H1 (cell line): ENCODE results near the gene AGBL1. TPM values are rescaled to one million over a fixed set of nuclear protein-coding genes. Genes with fewer than 3 reads are reported as not detected.

Experiments used
- CTCF ChIA-PET: fragments of 300-600 bp; sonication (Branson Sonifier 250); formaldehyde crosslinking; loops from one replicate; lab custom pipeline; 2021; ENCODE audit not compliant: partially characterized antibody; lab: Charles Lee
- POLR2A ChIA-PET: fragments of 300-600 bp; sonication (Branson Sonifier 250); formaldehyde crosslinking; loops from one replicate; lab custom pipeline; 2021; ENCODE audit warnings: inconsistent platforms; ENCODE audit not compliant: partially characterized antibody; lab: Charles Lee
- DNase-seq, 2 experiments: peaks; one replicate each; pipeline versions ENCODE4 v3.0.0 to v3.0.0-alpha.2; 2010 to 2022; ENCODE audit warnings: low spot score in 2 of 2, low read depth in 1 of 2, mixed read lengths in 1 of 2
- FAIRE-seq: peaks from 2 replicates; lab custom pipeline; 2011; peaks lifted over from hg19 to GRCh38; lab: Jason Lieb, UNC
- H2AFZ ChIP-seq: 2 replicates; pipeline ENCODE4 v1.8.1; 2012; ENCODE audit warnings: low read length, inconsistent platforms
- H2AK5ac ChIP-seq: 2 replicates; pipeline ENCODE4 v1.6.1; 2013; ENCODE audit warnings: low read depth, low read length
- H2BK120ac ChIP-seq: replicated peaks from 2 replicates; pipeline ENCODE3; 2013; ENCODE audit warnings: low read depth, low read length, inconsistent platforms
- H2BK12ac ChIP-seq: 2 replicates; pipeline ENCODE4 v1.6.1; 2013; ENCODE audit warnings: low read depth, low read length
- H2BK15ac ChIP-seq: 2 replicates; pipeline ENCODE4 v1.6.1; 2013; ENCODE audit warnings: low read length
- H2BK20ac ChIP-seq: 2 replicates; pipeline ENCODE4 v1.6.1; 2013; ENCODE audit warnings: low read length
- H2BK5ac ChIP-seq: 2 replicates; pipeline ENCODE4 v1.6.1; 2013; ENCODE audit warnings: low read depth, low read length
- H3K14ac ChIP-seq: 2 replicates; pipeline ENCODE4 v1.6.1; 2013; ENCODE audit warnings: inconsistent platforms; ENCODE audit not compliant: insufficient read length
- H3K18ac ChIP-seq: 2 replicates; pipeline ENCODE4 v1.6.1; 2013; ENCODE audit warnings: low read length; ENCODE audit errors: extremely low read depth
- H3K23ac ChIP-seq: 2 replicates; pipeline ENCODE4 v1.6.1; 2013; ENCODE audit warnings: inconsistent platforms; ENCODE audit not compliant: insufficient read length
- H3K23me2 ChIP-seq: 2 replicates; pipeline ENCODE4 v1.6.1; 2013; ENCODE audit warnings: low read depth, low read length
- H3K27ac ChIP-seq: 2 replicates; pipeline ENCODE4 v1.6.1; 2011; ENCODE audit warnings: low read depth, low read length, inconsistent platforms
- H3K27me3 ChIP-seq, 4 experiments: replicated peaks in 1 of 4; 1 replicate in 1 of 4; 2 replicates in 3 of 4; pipeline versions ENCODE4 v1.6.1 to v1.8.1; 2011 to 2013; ENCODE audit warnings: low read length in 3 of 4, mild to moderate bottlenecking in 3 of 4, inconsistent platforms in 2 of 4, mixed read lengths in 2 of 4, moderate library complexity in 1 of 4; ENCODE audit not compliant: control insufficient read depth in 3 of 4, insufficient read depth in 3 of 4; ENCODE audit errors: extremely low read depth in 1 of 4
- H3K36me3 ChIP-seq, 4 experiments: 2 replicates each; pipeline versions ENCODE4 v1.6.1 to v1.8.1; 2011 to 2013; ENCODE audit warnings: mild to moderate bottlenecking in 4 of 4, low read length in 3 of 4, moderate library complexity in 2 of 4, control low read depth in 1 of 4, inconsistent platforms in 1 of 4; ENCODE audit not compliant: insufficient read depth in 4 of 4, control insufficient read depth in 2 of 4
- H3K4ac ChIP-seq: replicated peaks from 2 replicates; pipeline ENCODE3; 2013; ENCODE audit warnings: low read length, low read depth, mixed read lengths, inconsistent platforms; ENCODE audit not compliant: insufficient read length
- H3K4me1 ChIP-seq, 4 experiments: replicated peaks in 1 of 4; 1 replicate in 1 of 4; 2 replicates in 3 of 4; pipeline versions ENCODE4 v1.6.1 to v1.8.1; 2011 to 2013; ENCODE audit warnings: low read length in 3 of 4, inconsistent platforms in 2 of 4, mixed read lengths in 1 of 4; ENCODE audit not compliant: insufficient read depth in 4 of 4, control insufficient read depth in 3 of 4
- H3K4me2 ChIP-seq, 2 experiments: 2 replicates each; pipeline versions ENCODE4 v1.6.1 to v1.8.1; 2011 to 2013; ENCODE audit warnings: low read depth in 2 of 2, low read length in 2 of 2, control low read depth in 1 of 2, inconsistent platforms in 1 of 2, mild to moderate bottlenecking in 1 of 2; ENCODE audit not compliant: insufficient read depth in 1 of 2
- H3K4me3 ChIP-seq, 4 experiments: fragments of 200-600, 300-600 bp in 1 of 4; sonication (generic), shearing (Covaris generic), sonication (Bioruptor Twin) in 1 of 4; 2 replicates each; pipeline versions ENCODE4 v1.5.1 to v1.8.1; 2011 to 2016; ENCODE audit warnings: low read length in 4 of 4, low read depth in 3 of 4, control low read depth in 2 of 4, inconsistent platforms in 2 of 4, mild to moderate bottlenecking in 2 of 4, mixed read lengths in 1 of 4, moderate library complexity in 1 of 4; ENCODE audit not compliant: insufficient read depth in 2 of 4; ENCODE audit errors: extremely low read depth in 1 of 4
- H3K56ac ChIP-seq: replicated peaks from 2 replicates; pipeline ENCODE3; 2013; ENCODE audit warnings: low read depth, mild to moderate bottlenecking, mixed read lengths, low read length, inconsistent platforms; ENCODE audit not compliant: insufficient read length
- H3K79me1 ChIP-seq: 2 replicates; pipeline ENCODE4 v1.6.1; 2013; ENCODE audit warnings: low read depth, low read length, control low read depth
- H3K79me2 ChIP-seq, 2 experiments: 2 replicates each; pipeline versions ENCODE4 v1.6.1 to v1.8.1; 2012 to 2013; ENCODE audit warnings: low read length in 2 of 2, mild to moderate bottlenecking in 2 of 2, inconsistent platforms in 1 of 2; ENCODE audit not compliant: insufficient read depth in 2 of 2, control insufficient read depth in 1 of 2
- H3K9ac ChIP-seq, 4 experiments: replicated peaks in 1 of 4; 1 replicate in 1 of 4; 2 replicates in 3 of 4; pipeline versions ENCODE4 v1.6.1 to v1.8.1; 2011 to 2013; ENCODE audit warnings: low read depth in 3 of 4, low read length in 3 of 4, control low read depth in 2 of 4, mild to moderate bottlenecking in 2 of 4, moderate library complexity in 2 of 4, inconsistent platforms in 1 of 4; ENCODE audit errors: extremely low read depth in 1 of 4
- H3K9me3 ChIP-seq, 2 experiments: 2 replicates each; pipeline versions ENCODE4 v1.6.1 to v1.8.1; 2012 to 2013; ENCODE audit warnings: mild to moderate bottlenecking in 2 of 2, moderate library complexity in 2 of 2, control low read depth in 1 of 2, inconsistent platforms in 1 of 2, low read depth in 1 of 2, low read length in 1 of 2, mixed read lengths in 1 of 2; ENCODE audit not compliant: insufficient read depth in 2 of 2
- H4K20me1 ChIP-seq, 2 experiments: replicated peaks in 1 of 2; 2 replicates each; pipeline versions ENCODE3 to v1.8.1; 2011 to 2013; ENCODE audit warnings: inconsistent platforms in 2 of 2, low read length in 2 of 2, mild to moderate bottlenecking in 1 of 2; ENCODE audit not compliant: insufficient read depth in 2 of 2, control insufficient read depth in 1 of 2
- H4K5ac ChIP-seq: 2 replicates; pipeline ENCODE4 v1.6.1; 2013; ENCODE audit warnings: low read length, low read depth, mixed read lengths, inconsistent platforms; ENCODE audit not compliant: insufficient read length
- H4K8ac ChIP-seq: 2 replicates; pipeline ENCODE4 v1.8.0; 2013; ENCODE audit warnings: mild to moderate bottlenecking, moderate library complexity, low read length, inconsistent platforms; ENCODE audit not compliant: insufficient read depth; ENCODE audit errors: extremely low read depth
- H4K91ac ChIP-seq: replicated peaks from 2 replicates; pipeline ENCODE3; 2013; ENCODE audit warnings: low read length, mixed read lengths, inconsistent platforms; ENCODE audit not compliant: insufficient read length
- ASH2L ChIP-seq: fragments of 200-600, 300-600 bp; sonication (generic); IDR thresholded peaks from one replicate; pipeline ENCODE4 v1.7.1; 2017; ENCODE audit warnings: low read length
- CBX8 ChIP-seq: fragments of 300-800, 300-1000 bp; sonication (generic); IDR thresholded peaks from 2 replicates; pipeline ENCODE4 v1.7.1; 2016; ENCODE audit warnings: low read depth, low read length, borderline replicate concordance
- CHD2 ChIP-seq: IDR thresholded peaks from 2 replicates; pipeline ENCODE4 v1.6.1; 2012; ENCODE audit warnings: low read length, improper control_type of control experiment
- EZH2 ChIP-seq: fragments of 200-600 bp; sonication (generic); IDR thresholded peaks from 2 replicates; pipeline ENCODE4 v1.7.1; 2012; ENCODE audit warnings: low read depth, mild to moderate bottlenecking, moderate library complexity, low read length, inconsistent platforms; ENCODE audit not compliant: severe bottlenecking
- GABPA ChIP-seq: IDR thresholded peaks from 2 replicates; pipeline ENCODE4 v1.6.1; 2011; ENCODE audit warnings: mild to moderate bottlenecking, low read length, moderate library complexity, borderline replicate concordance; ENCODE audit not compliant: insufficient read depth
- JUN ChIP-seq: IDR thresholded peaks from 2 replicates; pipeline ENCODE4 v1.6.1; 2011; ENCODE audit warnings: low read depth, mild to moderate bottlenecking, improper control_type of control experiment, low read length
- JUND ChIP-seq: IDR thresholded peaks from 2 replicates; pipeline ENCODE4 v1.6.1; 2011; ENCODE audit warnings: mild to moderate bottlenecking, improper control_type of control experiment, low read length
- KDM1A ChIP-seq: fragments of 200-600, 300-600 bp; sonication (generic); IDR thresholded peaks from 2 replicates; pipeline ENCODE4 v1.7.1; 2016; ENCODE audit warnings: mild to moderate bottlenecking, low read length, borderline replicate concordance
- POLR2AphosphoS5 ChIP-seq: IDR thresholded peaks from 2 replicates; pipeline ENCODE4 v1.6.1; 2011; ENCODE audit warnings: low read depth, low read length
- RXRA ChIP-seq: IDR thresholded peaks from 2 replicates; pipeline ENCODE4 v1.6.1; 2011; ENCODE audit warnings: low read depth, mild to moderate bottlenecking, low read length, moderate library complexity; ENCODE audit not compliant: insufficient read depth
- SIRT6 ChIP-seq: IDR thresholded peaks from one replicate; pipeline ENCODE4 v1.7.1; 2012; ENCODE audit warnings: low read length, inconsistent platforms
- SIX5 ChIP-seq: IDR thresholded peaks from 2 replicates; pipeline ENCODE4 v1.6.1; 2011; ENCODE audit warnings: mild to moderate bottlenecking, low read depth, low read length
- SP4 ChIP-seq: IDR thresholded peaks from 2 replicates; pipeline ENCODE4 v1.6.1; 2012; ENCODE audit warnings: low read length, inconsistent platforms
- TBP ChIP-seq: IDR thresholded peaks from 2 replicates; pipeline ENCODE4 v1.6.1; 2011; ENCODE audit warnings: low read depth, low read length, improper control_type of control experiment
- WGBS, 2 experiments: shearing (Covaris generic) in 1 of 2; methylation state at CpG; one replicate each; pipeline versions ENCODE4 v1.1.6 to v1.1.7; 2013 to 2015; ENCODE audit warnings: low lambda C conversion rate in 2 of 2, mixed read lengths in 2 of 2, inconsistent platforms in 1 of 2, low coverage in 1 of 2, missing lambda C conversion rate in 1 of 2; ENCODE audit not compliant: insufficient replicate concordance in 2 of 2, insufficient coverage in 1 of 2, insufficient read length in 1 of 2; ENCODE audit errors: extremely low coverage in 1 of 2, missing lambda C conversion rate in 1 of 2; 5-methylcytosine and 5-hydroxymethylcytosine counted together
- polyA plus RNA-seq, 7 experiments: library from polyadenylated mRNA; depleted of rRNA in 3 of 7; stranded (reverse) in 5 of 7; unstranded in 2 of 7; fragments of >200 nt in 5 of 7; fragments of 200-250 nt in 2 of 7; gene quantifications; 1 replicate in 5 of 7; 2 replicates in 1 of 7; 4 replicates in 1 of 7; pipeline versions ENCODE4 v1.2.1 to v1.2.3, GENCODE V29; 2011 to 2013; ENCODE audit warnings: missing spikeins in 2 of 7, mixed read lengths in 2 of 7
- total RNA-seq: library from RNA; stranded (reverse); fragmentation: NEBNext Ultra II Directional; extraction: Animal tissue kit (Norgen Biotek cat#: 25700); gene quantifications from 2 replicates; pipeline ENCODE4 v1.2.1, GENCODE V29; 2021
- TF ChIP-seq, protein P1 (sequence below): IDR thresholded peaks from 2 replicates; pipeline ENCODE4 v1.6.1; 2012; ENCODE audit warnings: inconsistent platforms
- TF ChIP-seq, protein P2 (sequence below): IDR thresholded peaks from 2 replicates; pipeline ENCODE4 v1.6.1; 2012; ENCODE audit warnings: inconsistent platforms

Gene AGBL1
- total and polyA plus RNA-seq, 2 of the 8 experiments (the other 6 are each of a cell fraction or from before 2014, with no cell fraction given): not detected

DNA sequence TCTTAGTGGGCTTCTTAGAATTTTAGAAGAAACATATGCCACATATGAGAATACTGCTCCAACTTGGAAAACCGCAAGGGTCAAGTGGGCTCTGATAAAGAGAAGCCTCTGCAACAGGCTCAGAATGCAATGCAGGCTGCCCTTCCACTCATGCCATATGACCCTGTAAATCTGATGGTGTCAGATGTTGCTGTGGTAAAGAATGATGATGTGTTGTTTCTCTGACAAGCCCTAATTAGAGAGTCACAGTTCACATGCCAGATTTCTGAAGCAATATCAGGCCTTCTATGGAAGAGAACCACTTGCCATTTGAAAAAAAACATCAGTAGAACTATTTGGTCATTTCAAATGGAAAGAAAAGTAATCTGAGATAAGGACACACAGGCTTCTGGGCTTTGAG, 749.6 kb downstream of the AGBL1 start:
- FAIRE-seq: no peak
- TF ChIP-seq CHD2 (no peak), JUN (no peak), JUND (no peak), EZH2 (no peak), SIRT6 (no peak), GABPA (no peak), SIX5 (no peak), CBX8 (no peak), RXRA (no peak), SP4 (no peak), KDM1A (no peak), ASH2L (no peak), POLR2AphosphoS5 (no peak), TBP (no peak)
- TF ChIP-seq, protein P1, sequence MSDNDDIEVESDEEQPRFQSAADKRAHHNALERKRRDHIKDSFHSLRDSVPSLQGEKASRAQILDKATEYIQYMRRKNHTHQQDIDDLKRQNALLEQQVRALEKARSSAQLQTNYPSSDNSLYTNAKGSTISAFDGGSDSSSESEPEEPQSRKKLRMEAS: no peak
- TF ChIP-seq, protein P2, sequence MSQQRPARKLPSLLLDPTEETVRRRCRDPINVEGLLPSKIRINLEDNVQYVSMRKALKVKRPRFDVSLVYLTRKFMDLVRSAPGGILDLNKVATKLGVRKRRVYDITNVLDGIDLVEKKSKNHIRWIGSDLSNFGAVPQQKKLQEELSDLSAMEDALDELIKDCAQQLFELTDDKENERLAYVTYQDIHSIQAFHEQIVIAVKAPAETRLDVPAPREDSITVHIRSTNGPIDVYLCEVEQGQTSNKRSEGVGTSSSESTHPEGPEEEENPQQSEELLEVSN: no peak

More for the DNA sequence above, 749.6 kb downstream of the AGBL1 start:
- no peak overlapping the region for H3K56ac ChIP-seq
- CTCF ChIA-PET: no interaction called here
- no peak overlapping the region for H2BK20ac ChIP-seq
- POLR2A ChIA-PET: no interaction called here
- H4K91ac ChIP-seq: no peak overlapping the region
- H2BK5ac ChIP-seq: no peak overlapping the region
- no peak overlapping the region for H4K8ac ChIP-seq
- WGBS, 2 experiments: 75% methylated on average over 1 of the region's 1 CpG; no CpG with 5 or more reads in 1 of the 2 experiments
- H3K4me1 ChIP-seq: no peaks in the 10 kb centered on the region
- H2BK12ac ChIP-seq: no peak overlapping the region
- H3K14ac ChIP-seq: no peak overlapping the region
- no peaks in the 10 kb centered on the region for H3K36me3 ChIP-seq
- no peaks in the 10 kb centered on the region for H3K9me3 ChIP-seq
- no peak overlapping the region for H2BK120ac ChIP-seq
- no peaks in the 10 kb centered on the region for H4K20me1 ChIP-seq
- H4K5ac ChIP-seq: no peak overlapping the region
- no peak for DNase-seq
- no peaks in the 10 kb centered on the region for H3K23me2 ChIP-seq
- H2BK15ac ChIP-seq: no peak overlapping the region
- H2AK5ac ChIP-seq: no peak overlapping the region
- H3K9ac ChIP-seq: no peak overlapping the region
- H3K4me2 ChIP-seq: no peak overlapping the region
- no peaks in the 10 kb centered on the region for H3K79me1 ChIP-seq
- no peak overlapping the region for H3K18ac ChIP-seq
- H3K4ac ChIP-seq: no peak overlapping the region
- no peak overlapping the region for H3K27ac ChIP-seq
- H3K79me2 ChIP-seq: no peaks in the 10 kb centered on the region
- H3K4me3 ChIP-seq: no peak overlapping the region
- H2AFZ ChIP-seq: no peak overlapping the region
- no peaks in the 10 kb centered on the region for H3K27me3 ChIP-seq
- H3K23ac ChIP-seq: no peak overlapping the region
